ENCODE results near the gene SLC4A5. TPM values are rescaled to one million over a fixed set of nuclear protein-coding genes. Genes with fewer than 3 reads are reported as not detected.
A peak's percentile ranks its signal among the peaks of the same experiment; 100 is the strongest.
"Not testable (repeated sequence)": the region's sequence is repeated elsewhere in the genome, so short reads cannot be mapped to it uniquely, and the experiment has no call there.

The SLC4A5 gene
- total RNA-seq, 1 donor from 2014 or later: 1.2 TPM

DNA sequence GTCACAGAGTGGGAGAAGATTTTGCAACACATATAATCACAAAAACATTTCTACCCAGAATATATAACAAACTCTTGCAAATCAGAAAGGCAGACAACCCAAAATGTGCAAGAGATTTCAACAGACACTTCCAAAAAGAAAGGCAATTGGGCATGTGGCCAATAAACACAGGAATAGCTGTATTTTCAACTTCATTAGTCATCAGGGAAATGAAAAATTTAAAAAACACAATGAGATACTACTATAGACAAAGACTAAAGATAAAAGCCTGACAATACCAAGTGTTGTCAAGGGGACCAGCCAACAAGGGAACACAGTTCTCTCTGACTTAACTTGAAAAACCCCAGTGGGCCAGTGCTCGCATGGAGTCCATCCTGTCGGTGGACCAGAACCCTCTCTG is 104.3 kb downstream of the SLC4A5 start:
- ATAC-seq: no peak
- DNase-seq (ENCODE audit: low spot score): no peak

DNA sequence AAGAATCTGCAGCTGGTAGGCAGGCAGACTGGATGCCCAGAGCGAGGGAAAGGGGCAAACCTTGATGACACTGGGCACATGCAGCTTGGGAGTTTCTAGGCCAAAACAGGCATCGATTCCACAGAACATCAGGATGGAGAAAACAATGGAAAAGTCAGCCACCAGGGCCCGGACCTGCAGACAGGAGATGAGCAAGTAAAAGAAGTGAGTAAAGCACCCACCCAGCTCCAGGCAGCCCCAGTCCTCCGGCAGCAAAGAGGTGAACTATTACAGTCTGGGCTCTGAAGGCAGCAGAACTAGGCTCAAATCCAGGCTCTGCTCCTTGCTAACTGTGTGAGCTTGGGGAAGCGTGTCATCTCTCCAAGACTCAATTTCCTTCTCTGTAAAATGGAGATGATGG is 108.2 kb downstream of the SLC4A5 start:
- DNase-seq (ENCODE audit: low spot score) (peak; percentile 14), ATAC-seq (no peak)

DNA sequence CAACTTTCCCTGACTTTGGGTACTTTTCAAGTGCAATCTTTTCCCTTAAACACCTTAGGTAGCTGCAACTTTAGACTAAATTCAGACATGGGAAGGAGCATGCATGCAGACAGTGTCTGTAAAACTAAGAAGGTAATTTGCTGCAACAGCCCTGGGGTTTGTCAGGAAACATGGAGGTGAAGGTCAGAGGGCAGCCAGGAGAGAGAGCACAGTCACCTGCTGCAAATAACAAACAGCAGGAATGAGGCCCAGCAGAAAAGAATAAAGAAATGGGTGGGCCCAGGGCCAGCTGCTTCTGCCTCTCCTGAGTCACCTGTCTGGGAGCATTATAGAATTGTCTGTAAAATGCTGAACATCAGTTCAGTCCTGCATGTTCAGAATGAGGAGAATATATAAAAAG is 109.6 kb downstream of the SLC4A5 start:
- ATAC-seq: no peak

DNA sequence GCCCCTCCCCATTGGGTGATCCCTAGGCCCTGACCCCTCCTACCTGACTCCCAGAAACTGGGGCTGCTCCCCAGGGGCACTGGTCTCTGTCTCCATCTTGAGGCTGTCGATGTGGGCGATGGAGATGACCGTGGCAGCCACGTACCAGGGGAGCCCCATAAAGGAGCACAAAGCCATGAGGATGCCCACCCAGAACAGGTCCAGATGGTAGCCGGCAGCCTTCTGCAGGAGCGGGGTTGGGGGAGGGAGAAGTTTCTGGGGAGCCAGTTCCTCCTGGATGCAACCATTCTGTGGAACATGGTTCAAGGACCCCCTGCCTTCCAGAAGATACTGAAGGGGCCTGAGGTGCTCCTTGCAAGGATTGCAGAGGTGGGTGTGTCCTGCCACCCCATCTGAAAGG is 110.8 kb downstream of the SLC4A5 start:
- ATAC-seq: no peak
- DNase-seq (ENCODE audit: low spot score): no peak

More for the DNA sequence above, 109.6 kb downstream of the SLC4A5 start:
- no peak for DNase-seq (ENCODE audit: low spot score)

DNA sequence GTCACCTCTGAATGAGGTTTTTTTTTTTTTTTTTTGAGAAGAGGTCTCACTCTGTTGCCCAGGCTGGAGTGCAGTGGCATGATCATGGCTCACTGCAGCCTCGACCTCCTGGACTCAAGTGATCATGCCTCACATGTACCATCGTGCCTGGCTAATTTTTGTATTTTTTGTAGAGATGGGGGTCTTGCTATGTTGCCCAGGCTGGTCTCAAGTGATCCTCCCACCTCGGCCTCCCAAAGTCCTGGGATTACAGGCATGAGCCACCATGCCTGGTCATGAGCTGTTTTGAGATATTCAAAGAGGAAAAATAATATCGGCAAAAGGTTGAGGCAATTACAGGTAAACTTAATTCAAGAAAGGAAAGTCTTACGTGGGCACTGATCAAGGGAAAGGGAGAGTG is 113.4 kb downstream of the SLC4A5 start:
- not testable (repeated sequence) for DNase-seq (ENCODE audit: low spot score); ATAC-seq

DNA sequence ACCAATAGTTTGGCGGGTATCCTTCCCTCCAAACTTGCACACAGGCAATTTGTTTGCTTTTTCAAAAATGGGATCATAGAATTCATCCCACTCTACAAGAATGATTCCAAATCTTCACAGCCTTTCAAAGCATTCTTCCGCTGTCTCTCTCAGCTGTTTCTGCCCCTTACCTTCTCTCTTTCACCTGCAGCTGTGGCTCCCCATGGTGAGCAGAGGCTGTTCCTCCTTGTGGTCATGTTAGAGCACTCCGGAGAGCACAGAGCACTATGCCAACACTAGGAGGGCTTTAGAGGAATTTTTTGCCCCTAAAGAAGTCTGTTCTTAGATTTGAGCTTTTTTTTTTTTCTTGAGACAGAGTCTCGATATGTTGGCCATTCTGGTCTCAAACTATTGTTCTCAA is 114.4 kb downstream of the SLC4A5 start:
- DNase-seq (ENCODE audit: low spot score) (no peak), ATAC-seq (no peak)

DNA sequence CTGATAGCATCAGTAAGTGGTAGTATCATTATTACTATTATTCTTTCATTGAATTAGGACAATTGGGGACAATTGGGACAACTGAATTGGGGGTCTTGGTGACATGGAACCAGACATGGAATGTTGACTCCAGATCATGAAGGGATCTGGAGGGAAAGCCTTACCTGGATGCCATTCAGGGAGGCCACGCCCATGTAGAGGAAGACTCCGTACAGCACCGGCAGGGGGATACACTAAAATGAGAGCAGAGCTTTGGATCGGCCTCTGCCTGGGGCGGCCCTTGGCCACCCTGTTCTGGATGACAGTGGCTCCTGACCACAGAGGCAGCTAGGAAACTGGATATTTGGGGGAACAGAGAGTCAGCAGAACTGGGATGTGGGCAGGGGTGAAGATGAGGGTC is 115.6 kb downstream of the SLC4A5 start:
- no peak for ATAC-seq
- no peak for DNase-seq (ENCODE audit: low spot score)

DNA sequence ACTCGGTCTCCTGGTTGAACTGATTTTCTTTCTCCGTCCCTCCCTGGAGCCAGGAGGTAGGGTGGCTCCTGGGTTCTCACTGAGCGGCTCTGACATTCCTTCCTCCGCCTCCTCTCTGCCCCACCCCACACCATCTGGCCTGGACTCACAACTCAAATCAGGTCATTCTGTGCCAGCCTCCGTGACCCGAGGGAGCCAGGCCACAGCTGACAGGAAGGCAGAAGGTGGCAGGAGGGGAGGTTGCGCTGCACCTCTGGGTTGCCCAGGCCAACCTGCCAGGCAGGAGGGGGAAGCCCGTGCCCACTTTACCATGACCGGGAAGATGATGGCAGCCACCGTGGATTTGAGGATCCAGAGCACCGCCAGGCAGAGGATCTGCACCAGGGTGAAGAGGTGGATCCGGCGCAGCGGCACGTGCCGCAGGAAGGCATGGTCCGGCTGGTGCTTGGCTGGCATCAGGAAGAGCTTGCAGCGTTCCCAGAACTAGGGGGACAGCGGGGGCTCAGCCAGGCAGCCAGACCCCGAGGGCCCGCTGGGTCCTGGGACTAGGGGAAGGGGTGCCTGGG is 116.5 kb downstream of the SLC4A5 start:
- ATAC-seq (no peak), DNase-seq (ENCODE audit: low spot score) (no peak)

DNA sequence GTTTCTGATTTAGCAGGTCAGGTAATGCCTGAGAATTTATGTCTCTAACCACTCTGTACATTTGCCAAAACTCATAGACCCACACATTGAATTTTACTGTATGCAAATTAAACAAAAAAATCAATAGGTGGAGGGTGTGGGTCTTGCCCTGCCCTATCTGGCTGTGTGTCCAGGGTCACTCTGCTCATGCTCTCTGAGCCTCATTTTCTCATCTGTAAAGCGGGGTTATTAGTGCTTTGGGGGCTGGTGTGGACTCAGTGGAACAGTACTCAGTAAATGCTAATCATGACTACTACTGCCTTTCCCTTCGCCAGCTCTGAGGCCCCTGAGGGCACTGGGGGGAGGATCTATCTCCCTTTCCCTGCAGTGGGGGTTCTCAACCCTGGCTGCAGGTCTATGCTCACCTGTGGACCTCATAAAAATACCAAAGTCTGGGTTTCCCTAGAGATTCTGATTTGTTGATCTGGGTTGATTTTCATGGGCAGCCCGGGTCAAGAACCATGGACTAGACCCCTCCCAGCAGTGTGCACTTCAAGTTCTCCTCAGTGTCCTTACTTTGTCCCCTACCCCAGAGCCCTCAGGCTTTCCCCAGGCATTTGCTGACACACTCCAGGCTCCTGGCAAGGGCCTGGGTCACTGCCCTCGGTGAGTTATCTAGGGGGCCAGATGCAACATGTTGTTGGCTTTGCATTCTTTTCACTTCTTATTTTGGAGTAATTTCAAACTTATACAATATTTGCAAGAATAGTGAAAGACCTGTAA is 117.3 kb downstream of the SLC4A5 start:
- ATAC-seq (no peak), DNase-seq (ENCODE audit: low spot score) (no peak)

DNA sequence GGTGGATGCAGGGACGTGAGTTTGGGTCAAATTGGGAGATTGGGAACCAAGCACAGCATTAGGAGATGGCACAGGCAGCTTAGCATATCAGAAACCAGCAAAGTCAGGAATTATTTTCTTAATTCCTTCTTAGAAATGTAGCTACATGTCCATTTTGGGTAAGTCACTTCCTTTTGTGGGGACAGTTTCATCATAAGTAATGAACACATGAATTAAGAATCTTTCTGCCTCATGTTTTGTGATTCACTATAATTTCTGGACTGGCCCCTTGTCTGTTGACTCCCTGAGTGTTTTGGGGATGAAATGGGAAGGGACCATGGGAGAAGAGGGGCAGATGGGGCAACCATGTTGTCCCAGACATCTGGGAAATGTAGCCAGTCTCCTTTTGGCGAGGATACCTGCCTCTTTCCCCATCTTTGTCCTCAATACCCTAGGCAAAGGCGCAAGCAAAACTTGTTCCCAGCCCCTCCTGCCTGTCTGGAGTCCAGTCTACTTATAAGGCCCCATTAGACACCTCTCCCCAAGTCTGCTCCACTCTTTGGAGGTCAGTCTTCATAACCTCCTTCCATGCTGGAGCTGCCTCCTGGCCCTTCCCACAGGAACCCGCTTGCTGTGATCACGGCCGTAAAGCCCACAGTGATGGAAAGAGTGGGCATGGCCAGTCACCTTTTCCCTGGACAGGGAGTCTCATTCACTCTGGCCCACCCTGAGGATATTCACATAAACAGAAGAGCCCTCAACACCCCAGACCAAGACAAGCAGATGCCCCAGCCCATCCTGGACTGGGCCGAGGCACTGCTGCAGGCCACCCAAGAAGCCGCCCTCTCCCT is 119.1 kb downstream of the SLC4A5 start:
- DNase-seq (ENCODE audit: low spot score) (peak; percentile 35), ATAC-seq (no peak)

DNA sequence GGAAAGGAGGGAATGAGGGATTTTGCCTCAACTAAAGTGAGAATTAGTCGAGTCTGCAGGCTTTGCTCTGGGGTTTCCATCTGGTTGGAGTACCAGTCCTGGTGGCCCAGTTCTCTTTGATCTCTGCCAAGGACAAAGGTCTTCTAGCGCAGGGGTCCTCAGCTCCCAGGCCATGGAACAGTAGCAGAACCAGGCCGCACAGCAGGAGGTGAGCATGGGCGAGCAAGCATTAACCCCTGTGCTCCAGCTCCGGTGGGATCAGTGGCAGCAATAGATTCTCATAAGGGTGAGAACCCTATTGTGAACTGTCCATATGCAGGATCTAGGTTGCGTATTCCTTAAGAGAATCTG is 120.9 kb downstream of the SLC4A5 start:
- no peak for ATAC-seq
- DNase-seq (ENCODE audit: low spot score): no peak

DNA sequence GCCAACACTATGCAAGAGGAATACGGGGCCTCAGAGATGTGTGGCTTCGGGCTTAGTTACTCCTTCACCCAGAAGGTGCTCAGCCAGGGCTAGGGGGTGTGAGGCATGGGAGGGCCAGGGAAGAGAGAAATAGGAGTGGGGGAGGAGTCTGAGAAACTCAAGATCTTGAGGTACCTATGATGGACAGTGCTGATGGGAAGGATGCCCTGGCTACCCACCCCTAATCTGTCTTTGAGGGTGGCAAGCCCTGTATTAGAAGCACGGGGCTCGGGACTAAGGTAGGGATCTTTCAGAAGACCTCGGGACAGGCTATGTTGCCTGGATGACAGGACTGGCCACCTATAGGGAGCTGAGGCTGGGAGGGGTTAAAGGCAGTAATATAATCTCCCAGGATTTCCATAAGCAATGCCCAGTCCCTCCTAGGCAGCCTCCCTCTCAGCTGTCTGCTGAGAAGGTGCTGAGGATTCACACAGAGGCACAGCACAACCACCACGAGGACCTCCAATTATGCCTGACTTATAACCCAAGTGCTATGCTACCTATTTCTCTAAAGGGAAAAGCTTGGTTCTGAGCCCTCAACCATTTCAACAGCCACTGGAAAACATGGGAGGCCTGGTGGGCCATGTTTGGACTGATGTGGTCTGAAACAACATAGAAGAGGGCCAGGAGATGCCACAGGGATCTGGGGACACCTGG is 121.5 kb downstream of the SLC4A5 start:
- ATAC-seq: no peak
- DNase-seq (ENCODE audit: low spot score): no peak

DNA sequence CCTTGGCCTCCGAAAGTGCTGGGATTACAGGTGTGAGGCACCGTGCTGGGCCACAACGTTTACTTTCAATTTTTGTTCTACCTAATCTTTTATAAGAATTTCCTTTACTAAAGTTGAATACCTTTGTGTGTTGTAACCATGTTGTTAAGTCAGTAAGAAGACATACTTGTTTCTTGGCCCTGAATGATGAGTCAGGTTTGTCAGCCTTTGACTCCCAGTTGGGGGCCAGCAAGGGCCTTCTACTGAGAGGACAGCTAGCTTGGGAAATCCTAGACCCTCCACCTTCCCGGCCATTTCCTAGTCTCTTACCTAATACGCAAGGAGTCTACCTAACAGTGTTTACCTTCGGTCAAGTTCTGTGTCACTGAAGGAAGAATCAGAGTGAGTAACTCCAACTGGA is 122.1 kb downstream of the SLC4A5 start:
- no peak for ATAC-seq

DNA sequence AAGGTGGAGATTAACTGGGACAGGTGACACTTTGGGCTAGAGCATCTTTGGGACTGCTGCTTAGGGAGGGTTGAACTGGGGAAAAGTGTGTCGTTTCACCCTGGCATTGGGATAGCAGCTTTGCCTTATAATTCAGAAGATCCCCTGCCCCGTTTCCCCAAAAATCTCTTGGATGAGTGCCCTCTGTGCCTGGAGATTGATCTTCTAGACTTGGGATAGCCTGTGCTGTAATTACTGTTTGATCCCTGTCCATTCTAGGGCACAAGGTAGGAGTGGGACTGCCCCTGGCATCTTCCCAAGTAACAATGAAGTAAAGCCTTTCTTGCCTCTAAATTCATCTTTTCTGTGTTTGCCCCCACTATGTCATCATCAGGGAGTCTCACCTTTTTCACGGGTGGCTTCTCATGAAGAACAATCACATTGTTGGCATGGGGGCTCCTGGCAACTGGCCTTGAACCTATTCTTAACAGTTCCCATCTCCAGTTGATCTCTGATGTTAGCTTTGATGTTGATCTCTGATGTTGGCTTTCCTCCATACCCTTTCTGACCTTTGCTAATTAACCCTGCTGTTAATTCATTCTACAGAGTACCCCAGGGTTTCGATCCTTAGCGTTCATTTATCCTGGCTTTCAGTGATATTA is 123.2 kb downstream of the SLC4A5 start:
- no peak for DNase-seq (ENCODE audit: low spot score)
- ATAC-seq: no peak

More for the DNA sequence above, 122.1 kb downstream of the SLC4A5 start:
- DNase-seq (ENCODE audit: low spot score): no peak

DNA sequence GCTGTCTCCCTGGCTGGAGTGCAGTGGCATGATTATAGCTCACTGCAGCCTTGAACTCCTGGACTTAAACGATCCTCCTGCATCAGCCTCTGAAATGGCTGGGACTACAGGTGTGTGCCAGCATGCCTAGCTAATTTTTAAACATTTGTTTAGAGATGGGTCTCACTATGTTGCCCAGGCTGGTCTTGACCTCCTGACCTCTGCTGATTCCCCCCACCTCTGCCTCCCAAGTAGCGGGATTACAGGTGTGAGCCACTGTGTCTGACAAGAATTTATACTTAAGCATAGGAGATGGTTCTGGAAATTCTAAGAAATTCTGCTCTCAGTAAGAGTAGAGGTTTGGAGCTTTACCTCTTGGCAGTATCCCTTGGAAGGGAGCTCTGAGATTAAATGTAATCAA is 126.6 kb downstream of the SLC4A5 start:
- DNase-seq (ENCODE audit: low spot score) (no peak), ATAC-seq (no peak)

DNA sequence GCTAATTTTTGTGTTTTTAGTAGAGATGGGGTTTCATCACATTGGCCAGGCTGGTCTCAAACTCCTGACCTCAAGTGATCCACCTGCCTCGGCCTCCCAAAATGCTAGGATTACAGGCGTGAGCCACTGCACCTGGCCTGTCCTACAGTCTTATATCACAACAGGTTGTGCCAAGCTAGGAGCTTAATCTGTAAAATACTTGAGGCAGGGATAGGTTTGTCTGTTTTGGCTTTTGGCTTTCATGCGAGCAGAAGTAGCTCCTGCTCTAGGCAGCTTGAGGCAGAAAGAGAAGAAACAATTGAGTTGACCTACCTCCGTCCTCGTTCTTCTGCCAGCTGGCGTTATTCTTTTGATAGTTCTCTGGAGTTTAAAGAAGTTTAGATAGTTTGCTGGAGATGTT is 127.4 kb downstream of the SLC4A5 start:
- ATAC-seq; DNase-seq (ENCODE audit: low spot score): not testable (repeated sequence)

DNA sequence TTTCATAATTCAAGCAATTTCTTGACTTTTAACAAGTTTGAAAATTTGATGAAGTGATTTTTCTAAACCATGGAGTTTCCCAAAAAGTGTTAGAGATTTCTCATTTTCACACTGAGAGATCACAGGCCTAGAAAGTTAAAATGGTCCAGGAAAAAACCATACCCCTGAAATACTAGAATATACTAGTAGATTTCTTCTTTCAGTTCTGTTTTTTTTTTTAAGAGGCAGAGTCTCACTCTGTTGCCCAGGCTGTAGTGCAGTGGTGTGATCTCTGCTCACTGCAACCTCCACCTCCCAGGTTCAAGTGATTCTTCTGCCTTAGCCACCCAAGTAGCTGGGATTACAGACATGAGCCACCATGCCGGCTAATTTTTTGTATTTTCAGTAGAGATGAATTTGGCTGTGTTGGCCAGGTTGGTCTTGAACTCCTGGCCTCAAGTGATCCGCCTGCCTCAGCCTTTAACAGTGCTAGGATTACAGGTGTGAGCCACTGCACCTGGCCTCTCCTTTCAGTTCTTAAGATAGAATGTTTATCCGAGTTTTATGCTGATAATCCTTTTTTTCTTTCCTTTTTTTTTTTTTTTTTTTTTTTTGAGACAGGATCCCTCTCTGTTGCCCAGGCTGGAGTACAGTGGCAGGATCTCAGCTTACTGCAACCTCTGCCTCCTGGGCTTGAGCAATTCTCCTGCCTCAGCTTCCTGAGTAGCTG is 130.4 kb downstream of the SLC4A5 start:
- ATAC-seq: no peak
- no peak for DNase-seq (ENCODE audit: low spot score)

DNA sequence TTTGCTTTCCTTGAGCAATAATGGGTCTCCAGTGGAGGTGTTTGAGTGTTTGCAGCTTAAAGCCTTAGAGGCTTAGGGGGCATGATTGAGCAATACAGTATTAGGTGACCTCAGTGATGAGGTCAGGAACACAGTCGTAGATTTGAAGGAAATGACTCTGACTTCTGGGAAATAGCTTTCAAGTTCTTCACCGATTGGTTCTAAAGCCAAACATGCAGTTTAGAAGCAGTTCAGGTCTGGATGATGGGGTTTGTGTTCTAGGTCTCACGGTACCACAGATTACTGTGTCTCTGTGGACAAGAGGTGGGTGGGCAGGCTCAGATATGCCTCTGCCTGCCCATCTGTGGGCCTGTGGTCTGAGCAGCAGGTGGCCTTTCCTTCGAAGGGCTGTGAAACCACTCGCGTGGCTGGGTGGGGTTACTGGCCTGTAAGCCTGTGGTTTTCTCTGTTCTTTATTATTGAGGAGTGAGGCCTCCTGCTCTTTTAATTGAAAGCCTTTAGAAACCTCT is 137.0 kb downstream of the SLC4A5 start:
- DNase-seq (ENCODE audit: low spot score) (no peak), ATAC-seq (no peak)

DNA sequence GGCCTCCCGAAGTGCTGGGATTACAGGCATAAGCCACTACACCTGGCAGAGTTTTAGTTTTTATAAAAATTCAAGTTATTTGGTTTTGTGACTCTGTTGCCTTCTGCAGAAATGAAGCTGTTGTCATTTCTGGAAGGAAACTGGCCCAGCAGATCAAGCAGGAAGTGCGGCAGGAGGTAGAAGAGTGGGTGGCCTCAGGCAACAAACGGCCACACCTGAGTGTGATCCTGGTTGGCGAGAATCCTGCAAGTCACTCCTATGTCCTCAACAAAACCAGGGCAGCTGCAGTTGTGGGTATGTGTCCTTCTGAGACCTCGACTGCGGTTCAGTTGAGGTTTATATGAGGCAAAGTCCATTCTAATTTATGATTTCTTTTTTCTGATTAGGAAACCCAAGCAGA is 137.6 kb downstream of the SLC4A5 start:
- ATAC-seq: no peak
- no peak for DNase-seq (ENCODE audit: low spot score)

DNA sequence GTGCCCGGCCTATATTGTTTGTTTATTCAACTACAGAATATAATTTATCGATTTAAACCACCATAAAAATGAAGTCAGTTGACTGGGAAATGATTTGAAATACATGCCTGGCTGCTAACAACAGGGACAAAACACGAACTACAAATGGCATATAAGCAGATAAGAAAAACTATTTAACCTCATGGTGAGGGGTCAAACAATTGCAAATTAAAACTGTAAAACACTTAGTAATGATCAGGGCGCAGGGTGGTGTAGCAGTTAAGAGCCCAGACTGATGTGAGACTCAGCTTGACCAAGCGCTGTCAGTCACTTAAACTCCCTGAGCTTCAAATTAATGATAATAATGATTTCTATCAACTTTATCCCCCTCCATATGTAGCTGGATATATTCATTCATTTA is 138.1 kb downstream of the SLC4A5 start:
- ATAC-seq (no peak), DNase-seq (ENCODE audit: low spot score) (no peak)
